Brain microvascular endothelial cell (primary cell): ENCODE results near the gene PGA3.
"Not testable (repeated sequence)": the region's sequence is repeated elsewhere in the genome, so short reads cannot be mapped to it uniquely, and the experiment has no call there.

Experiments
- DNase-seq: peaks from one replicate; pipeline ENCODE4 v3.0.0-alpha.2; 2020
- H3K27ac ChIP-seq: fragments of 250-450 bp; sonication (Bioruptor Pico); 2 replicates; pipeline ENCODE4 v1.5.1; 2020; ENCODE audit warnings: mild to moderate bottlenecking, moderate library complexity
- H3K27me3 ChIP-seq: fragments of 250-450 bp; sonication (Bioruptor Pico); replicated peaks from 2 replicates; pipeline ENCODE4 v1.5.1; 2020; ENCODE audit warnings: mild to moderate bottlenecking
- H3K36me3 ChIP-seq: fragments of 250-450 bp; sonication (Bioruptor Pico); replicated peaks from 2 replicates; pipeline ENCODE4 v1.5.1; 2020; ENCODE audit warnings: mild to moderate bottlenecking
- H3K4me3 ChIP-seq: 2 replicates; pipeline ENCODE4 v1.5.1; 2011; ENCODE audit warnings: low read depth, mild to moderate bottlenecking, control low read depth, low read length, moderate library complexity
- in situ Hi-C: cut with HindIII; loops from 2 replicates; pipeline ENCODE4 v1.10.0; 2017; ENCODE audit warnings: low sequenced_read_pairs, low pct_ligation_motif_present

PGA3 gene

DNA sequence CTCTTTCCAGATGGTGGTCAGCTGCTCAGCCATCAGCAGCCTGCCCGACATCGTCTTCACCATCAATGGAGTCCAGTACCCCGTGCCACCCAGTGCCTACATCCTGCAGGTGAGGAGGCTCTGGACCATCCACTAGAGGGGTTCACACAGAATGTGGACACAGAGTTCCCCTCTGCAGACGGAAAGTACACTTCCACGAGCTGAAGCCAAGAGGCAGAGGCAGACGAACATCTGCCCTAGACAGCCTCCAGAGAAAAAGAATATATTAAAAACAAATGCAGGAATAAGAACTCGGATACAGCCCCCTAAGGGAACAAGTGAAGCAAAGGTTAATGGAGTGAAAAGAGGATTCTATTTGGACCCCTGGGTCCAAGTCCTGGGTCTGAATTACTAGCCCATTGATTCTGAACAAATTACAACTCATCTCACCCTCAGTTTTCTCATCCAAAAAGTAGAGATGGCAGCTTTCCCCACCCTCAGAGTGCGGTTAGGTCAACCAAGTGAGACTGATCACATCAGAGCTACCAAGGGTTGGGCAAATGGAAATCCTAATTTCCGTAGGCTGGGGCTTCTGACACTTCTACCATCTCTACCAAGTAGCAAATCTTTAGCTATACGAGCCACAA lies 8.1 kb downstream of the PGA3 start:
- H3K4me3 ChIP-seq, H3K27ac ChIP-seq, DNase-seq, H3K27me3 ChIP-seq, in situ Hi-C loops, H3K36me3 ChIP-seq: not testable (repeated sequence)

DNA sequence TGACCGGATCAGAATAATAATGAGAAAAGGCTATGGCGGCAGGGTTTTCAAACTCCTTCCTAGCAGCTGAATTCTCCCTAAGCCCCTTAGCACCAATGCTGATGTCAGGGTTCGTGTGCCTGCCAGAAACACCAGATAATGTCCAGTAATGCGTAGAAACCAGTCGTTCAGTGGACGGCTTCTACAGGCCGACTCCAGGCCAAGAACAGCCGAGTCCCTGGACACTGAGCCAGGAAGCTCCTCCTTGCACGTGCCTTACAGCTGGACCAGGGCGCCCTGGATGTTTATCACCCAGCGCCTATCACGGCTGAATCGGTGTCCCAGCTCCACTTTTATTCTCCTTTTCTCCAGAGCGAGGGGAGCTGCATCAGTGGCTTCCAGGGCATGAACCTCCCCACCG lies 8.9 kb downstream of the PGA3 start:
- H3K36me3 ChIP-seq, H3K4me3 ChIP-seq, H3K27ac ChIP-seq, H3K27me3 ChIP-seq, in situ Hi-C loops, DNase-seq: not testable (repeated sequence)

DNA sequence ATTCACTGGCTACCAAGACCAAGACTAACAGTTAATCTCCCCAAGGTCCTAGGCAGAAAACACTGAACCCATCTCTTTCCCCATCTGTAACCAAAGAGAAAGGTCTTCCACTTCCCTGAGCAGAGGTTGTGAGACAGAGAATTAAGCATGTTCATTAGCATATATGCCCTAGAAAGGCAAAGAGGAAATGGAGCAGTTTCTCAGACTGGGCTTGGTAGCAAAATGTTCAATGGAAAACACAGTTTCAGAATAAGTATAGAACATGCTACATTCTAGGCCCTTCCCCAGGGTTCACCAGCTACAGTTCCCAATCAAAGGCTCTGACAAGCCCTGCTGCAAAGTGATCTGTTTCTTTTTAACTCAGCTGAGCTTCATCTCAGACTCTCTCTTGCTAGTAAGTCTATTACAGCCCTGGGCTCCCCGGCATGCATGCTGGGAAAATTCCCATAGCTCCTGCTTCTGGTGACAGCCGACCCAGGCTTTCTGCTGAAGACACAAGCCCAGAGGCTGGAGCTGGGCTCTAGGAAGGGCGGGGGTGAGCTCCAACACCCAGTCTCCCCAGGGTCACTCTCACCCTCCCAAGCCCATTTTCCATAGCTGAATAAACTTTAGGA lies 10.5 kb downstream of the PGA3 start:
- H3K36me3 ChIP-seq, H3K27ac ChIP-seq, H3K27me3 ChIP-seq, DNase-seq, in situ Hi-C loops, H3K4me3 ChIP-seq: not testable (repeated sequence)

DNA sequence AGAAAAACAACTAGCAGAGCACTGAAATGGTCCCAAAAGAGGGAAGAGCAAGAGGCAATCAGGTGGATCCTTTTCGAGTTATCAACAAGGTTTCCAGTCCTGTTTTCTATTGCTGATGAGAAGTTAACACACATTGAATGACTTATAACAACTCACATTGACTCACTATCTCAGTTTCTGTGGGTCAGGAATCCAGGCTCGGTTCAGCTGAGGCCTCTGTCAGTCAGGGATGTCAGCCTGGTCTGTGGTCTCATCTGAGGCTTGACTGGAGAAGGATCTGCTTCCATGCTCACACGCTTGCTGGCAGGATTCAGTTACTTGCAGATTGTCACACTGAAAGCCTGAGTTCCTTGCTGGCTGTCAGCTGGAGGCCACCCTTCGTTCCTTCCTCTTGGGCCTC lies 15.0 kb downstream of the PGA3 start:
- H3K36me3 ChIP-seq, H3K27me3 ChIP-seq, H3K4me3 ChIP-seq, H3K27ac ChIP-seq, in situ Hi-C loops, DNase-seq: not testable (repeated sequence)

DNA sequence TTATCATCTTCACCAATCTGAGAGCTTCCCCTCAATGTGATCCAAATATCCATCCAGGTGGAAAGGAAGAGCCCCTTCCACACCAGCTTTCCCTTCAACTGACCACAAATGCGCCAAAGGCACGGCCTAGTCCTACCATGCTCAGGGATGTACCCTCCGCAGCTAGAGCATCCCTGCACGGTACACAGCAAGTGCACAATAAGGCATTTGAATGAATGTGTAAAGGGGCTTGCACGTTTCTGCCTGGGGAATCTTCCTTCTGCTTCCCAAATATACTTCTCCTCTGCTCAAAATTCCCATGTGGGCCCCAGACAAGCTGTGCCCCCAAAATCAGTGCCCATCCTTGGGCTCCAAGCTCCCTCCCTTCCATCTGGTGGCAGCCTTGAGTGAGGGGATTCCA lies 15.7 kb downstream of the PGA3 start:
- H3K36me3 ChIP-seq, H3K4me3 ChIP-seq, H3K27ac ChIP-seq, DNase-seq, in situ Hi-C loops, H3K27me3 ChIP-seq: not testable (repeated sequence)

DNA sequence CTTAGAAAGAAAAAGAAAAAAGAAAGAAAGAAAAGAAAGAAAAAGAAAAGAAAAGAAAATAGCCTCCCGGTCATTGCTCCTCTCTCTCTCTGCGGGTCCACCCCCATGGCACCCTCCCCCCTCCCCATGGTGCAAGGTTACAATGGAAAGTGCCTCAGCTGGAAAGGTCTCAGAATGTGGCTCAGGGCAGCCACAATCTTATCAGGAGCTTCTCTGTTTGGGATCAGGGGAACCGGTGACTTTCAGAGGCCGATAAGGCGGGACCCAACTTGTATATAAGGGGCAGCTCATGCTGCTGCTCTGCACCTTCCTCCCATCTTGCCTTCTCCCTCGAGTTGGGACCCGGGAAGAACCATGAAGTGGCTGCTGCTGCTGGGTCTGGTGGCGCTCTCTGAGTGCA lies 18.7 kb downstream of the PGA3 start, which contains the start of gene PGA4:
Gene PGA4, plus strand, starts transcription at position 301 of the 400 bp plus-strand sequence. Its CDS starts 54 bp downstream, at position 355.
- H3K4me3 ChIP-seq, DNase-seq, in situ Hi-C loops, H3K27me3 ChIP-seq, H3K27ac ChIP-seq, H3K36me3 ChIP-seq: not testable (repeated sequence)

DNA sequence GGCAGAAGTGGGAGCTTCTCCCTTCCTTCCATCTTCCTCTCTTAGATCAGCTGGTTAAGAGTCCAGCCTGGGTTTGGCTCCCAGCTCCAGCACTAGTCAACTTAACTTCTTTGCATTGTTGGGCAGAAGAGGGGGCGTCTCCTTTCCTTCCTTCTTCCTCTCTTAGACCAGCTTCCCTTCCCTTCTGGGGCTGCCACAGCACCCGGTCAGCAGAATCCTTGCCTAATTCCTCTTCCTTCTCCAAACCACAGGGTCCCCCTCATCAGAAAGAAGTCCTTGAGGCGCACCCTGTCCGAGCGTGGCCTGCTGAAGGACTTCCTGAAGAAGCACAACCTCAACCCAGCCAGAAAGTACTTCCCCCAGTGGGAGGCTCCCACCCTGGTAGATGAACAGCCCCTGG lies 19.4 kb downstream of the PGA3 start:
- H3K4me3 ChIP-seq, H3K36me3 ChIP-seq, in situ Hi-C loops, DNase-seq, H3K27ac ChIP-seq, H3K27me3 ChIP-seq: not testable (repeated sequence)

DNA sequence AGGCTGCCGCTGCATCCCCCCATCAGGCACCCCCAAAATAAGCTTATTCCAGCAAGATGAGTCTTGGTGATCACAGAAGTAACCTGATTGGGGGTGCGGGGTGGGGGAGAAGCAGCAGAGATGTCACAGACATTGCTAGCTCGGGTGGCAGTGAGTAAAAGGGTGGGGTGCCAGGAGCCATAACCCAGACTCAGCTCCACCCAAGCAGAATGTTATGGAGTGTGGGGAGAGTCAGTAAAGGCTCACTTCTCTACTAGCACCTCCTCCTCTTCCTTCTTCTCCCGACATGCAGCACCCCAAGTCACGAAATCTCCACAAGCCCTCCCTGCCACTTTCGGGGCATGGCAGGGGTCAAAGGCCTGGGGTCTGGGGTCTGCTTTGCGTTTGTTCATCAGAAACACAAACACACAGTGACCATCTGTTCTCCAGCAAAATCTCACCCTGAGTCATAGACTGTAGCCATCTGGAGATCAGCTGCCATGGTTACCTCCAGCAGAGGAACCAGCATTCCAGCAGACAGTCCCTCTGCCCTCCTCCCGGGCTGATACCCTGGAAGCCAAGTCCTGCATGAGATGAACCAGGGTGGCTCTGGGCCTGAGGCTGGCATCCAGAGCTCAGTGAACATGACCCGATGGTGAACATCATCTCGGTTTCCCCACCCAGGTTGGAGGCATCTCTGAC lies 23.3 kb downstream of the PGA3 start:
- in situ Hi-C loops, DNase-seq, H3K27ac ChIP-seq, H3K27me3 ChIP-seq, H3K4me3 ChIP-seq, H3K36me3 ChIP-seq: not testable (repeated sequence)

DNA sequence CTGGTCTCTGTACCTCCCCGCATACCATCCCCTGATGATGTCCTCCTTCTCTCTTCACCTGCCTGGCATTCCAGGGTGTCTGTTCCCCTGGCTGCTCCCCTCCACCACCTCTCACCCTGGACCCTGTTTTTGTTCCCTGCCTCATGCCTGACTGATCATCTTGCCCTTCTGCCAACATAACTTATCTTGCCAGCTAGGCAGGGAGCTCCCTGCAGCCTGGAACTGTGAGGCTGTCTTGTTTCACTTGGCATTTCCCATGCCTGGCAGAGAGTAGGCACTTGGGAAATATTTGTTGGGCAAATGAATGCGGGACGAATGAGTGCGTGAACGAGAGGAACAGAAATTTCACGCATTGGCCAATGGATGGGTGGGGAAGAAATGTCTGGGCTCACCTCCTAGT lies 26.1 kb downstream of the PGA3 start:
- H3K36me3 ChIP-seq, H3K27ac ChIP-seq, H3K27me3 ChIP-seq, H3K4me3 ChIP-seq, in situ Hi-C loops, DNase-seq: not testable (repeated sequence)

DNA sequence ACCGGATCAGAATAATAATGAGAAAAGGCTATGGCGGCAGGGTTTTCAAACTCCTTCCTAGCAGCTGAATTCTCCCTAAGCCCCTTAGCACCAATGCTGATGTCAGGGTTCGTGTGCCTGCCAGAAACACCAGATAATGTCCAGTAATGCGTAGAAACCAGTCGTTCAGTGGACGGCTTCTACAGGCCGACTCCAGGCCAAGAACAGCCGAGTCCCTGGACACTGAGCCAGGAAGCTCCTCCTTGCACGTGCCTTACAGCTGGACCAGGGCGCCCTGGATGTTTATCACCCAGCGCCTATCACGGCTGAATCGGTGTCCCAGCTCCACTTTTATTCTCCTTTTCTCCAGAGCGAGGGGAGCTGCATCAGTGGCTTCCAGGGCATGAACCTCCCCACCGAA lies 27.7 kb downstream of the PGA3 start:
- in situ Hi-C loops, H3K27ac ChIP-seq, H3K36me3 ChIP-seq, DNase-seq, H3K4me3 ChIP-seq, H3K27me3 ChIP-seq: not testable (repeated sequence)

DNA sequence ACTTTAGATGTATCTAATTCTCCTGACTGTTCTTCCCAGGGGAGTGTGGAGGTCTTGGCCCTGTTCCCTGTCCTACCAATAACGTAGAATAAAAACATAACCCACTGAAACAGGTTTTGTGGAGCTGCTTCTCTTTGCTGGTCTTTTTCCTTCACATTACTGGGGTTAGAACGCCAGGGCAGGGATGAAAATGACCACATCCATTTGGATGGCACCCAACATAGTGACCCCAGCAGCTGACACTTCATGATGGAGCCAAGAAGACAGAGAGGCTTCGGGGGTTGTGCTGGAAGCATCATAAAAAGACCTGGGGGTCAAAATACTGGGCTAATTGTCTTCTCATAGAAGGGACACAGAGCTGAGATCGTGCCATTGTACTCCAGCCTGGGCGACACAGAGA lies 28.3 kb downstream of the PGA3 start:
- DNase-seq, H3K4me3 ChIP-seq, H3K27me3 ChIP-seq, in situ Hi-C loops, H3K36me3 ChIP-seq, H3K27ac ChIP-seq: not testable (repeated sequence)

DNA sequence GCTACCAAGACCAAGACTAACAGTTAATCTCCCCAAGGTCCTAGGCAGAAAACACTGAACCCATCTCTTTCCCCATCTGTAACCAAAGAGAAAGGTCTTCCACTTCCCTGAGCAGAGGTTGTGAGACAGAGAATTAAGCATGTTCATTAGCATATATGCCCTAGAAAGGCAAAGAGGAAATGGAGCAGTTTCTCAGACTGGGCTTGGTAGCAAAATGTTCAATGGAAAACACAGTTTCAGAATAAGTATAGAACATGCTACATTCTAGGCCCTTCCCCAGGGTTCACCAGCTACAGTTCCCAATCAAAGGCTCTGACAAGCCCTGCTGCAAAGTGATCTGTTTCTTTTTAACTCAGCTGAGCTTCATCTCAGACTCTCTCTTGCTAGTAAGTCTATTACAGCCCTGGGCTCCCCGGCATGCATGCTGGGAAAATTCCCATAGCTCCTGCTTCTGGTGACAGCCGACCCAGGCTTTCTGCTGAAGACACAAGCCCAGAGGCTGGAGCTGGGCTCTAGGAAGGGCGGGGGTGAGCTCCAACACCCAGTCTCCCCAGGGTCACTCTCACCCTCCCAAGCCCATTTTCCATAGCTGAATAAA lies 29.3 kb downstream of the PGA3 start:
- H3K36me3 ChIP-seq, H3K4me3 ChIP-seq, H3K27me3 ChIP-seq, DNase-seq, H3K27ac ChIP-seq, in situ Hi-C loops: not testable (repeated sequence)

DNA sequence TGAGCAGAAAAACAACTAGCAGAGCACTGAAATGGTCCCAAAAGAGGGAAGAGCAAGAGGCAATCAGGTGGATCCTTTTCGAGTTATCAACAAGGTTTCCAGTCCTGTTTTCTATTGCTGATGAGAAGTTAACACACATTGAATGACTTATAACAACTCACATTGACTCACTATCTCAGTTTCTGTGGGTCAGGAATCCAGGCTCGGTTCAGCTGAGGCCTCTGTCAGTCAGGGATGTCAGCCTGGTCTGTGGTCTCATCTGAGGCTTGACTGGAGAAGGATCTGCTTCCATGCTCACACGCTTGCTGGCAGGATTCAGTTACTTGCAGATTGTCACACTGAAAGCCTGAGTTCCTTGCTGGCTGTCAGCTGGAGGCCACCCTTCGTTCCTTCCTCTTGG lies 33.8 kb downstream of the PGA3 start:
- H3K27ac ChIP-seq, in situ Hi-C loops: not testable (repeated sequence)

DNA sequence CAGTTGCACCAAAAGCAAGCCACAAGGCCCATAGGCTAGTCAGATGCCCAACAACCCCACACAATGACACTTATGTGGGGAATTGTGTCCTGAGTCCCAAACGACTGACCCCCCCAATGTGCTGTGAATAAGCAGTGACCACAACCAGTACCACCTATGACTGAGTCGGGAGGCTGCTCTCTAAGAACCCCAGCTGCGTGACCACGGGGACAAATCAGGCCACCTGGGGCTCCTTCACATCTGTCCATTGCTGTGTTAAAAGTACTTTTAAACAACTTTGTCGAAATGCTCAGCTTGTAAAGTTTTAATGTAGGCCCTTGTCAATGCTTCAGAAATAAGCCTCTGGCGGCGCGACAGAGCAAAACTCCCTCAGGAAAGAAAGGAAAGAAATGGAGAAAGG lies 37.0 kb downstream of the PGA3 start:
- in situ Hi-C loops, H3K27me3 ChIP-seq, H3K27ac ChIP-seq, DNase-seq, H3K4me3 ChIP-seq, H3K36me3 ChIP-seq: not testable (repeated sequence)

More for the DNA sequence above, 33.8 kb downstream of the PGA3 start:
- not testable (repeated sequence) for H3K27me3 ChIP-seq, DNase-seq, H3K4me3 ChIP-seq, H3K36me3 ChIP-seq
